Astrocyte (in vitro differentiated cells and primary cell): ENCODE results near the gene TNFSF15. TPM values are rescaled to one million over a fixed set of nuclear protein-coding genes. Genes with fewer than 3 reads are reported as not detected.

ENCODE experiments used
- DNase-seq: peaks from one replicate; pipeline ENCODE4 v3.0.0-alpha.2; 2010; ENCODE audit warnings: low read depth
- FAIRE-seq: peaks from 2 replicates; lab custom pipeline; 2011; peaks lifted over from hg19 to GRCh38; lab: Jason Lieb, UNC
- H2AFZ ChIP-seq: 2 replicates; pipeline ENCODE4 v1.6.0; 2012; ENCODE audit warnings: low read depth, low read length, inconsistent platforms
- H3K27ac ChIP-seq: 2 replicates; pipeline ENCODE4 v1.5.1; 2011; ENCODE audit warnings: low read depth, low read length, inconsistent platforms
- H3K27me3 ChIP-seq: 2 replicates; pipeline ENCODE4 v1.6.0; 2011; ENCODE audit warnings: low read length, inconsistent platforms; ENCODE audit not compliant: insufficient read depth
- H3K36me3 ChIP-seq: 2 replicates; pipeline ENCODE4 v1.5.1; 2011; ENCODE audit warnings: low read length, inconsistent platforms; ENCODE audit not compliant: insufficient read depth
- H3K4me1 ChIP-seq: 2 replicates; pipeline ENCODE4 v1.5.1; 2011; ENCODE audit warnings: low read length, inconsistent platforms; ENCODE audit not compliant: insufficient read depth
- H3K4me2 ChIP-seq: 2 replicates; pipeline ENCODE4 v1.6.0; 2012; ENCODE audit warnings: low read length, inconsistent platforms
- H3K4me3 ChIP-seq: 2 replicates; pipeline ENCODE4 v1.5.1; 2011; ENCODE audit warnings: low read depth, mild to moderate bottlenecking, low read length, inconsistent platforms; ENCODE audit not compliant: insufficient read depth
- H3K79me2 ChIP-seq: 2 replicates; pipeline ENCODE4 v1.6.0; 2012; ENCODE audit warnings: mild to moderate bottlenecking, low read length, inconsistent platforms; ENCODE audit not compliant: insufficient read depth
- H3K9ac ChIP-seq: 2 replicates; pipeline ENCODE4 v1.6.0; 2012; ENCODE audit warnings: mild to moderate bottlenecking, low read length, inconsistent platforms
- H3K9me3 ChIP-seq: 2 replicates; pipeline ENCODE4 v1.5.1; 2012; ENCODE audit warnings: low read depth, mild to moderate bottlenecking, low read length, inconsistent platforms; ENCODE audit not compliant: insufficient read depth
- H4K20me1 ChIP-seq: 2 replicates; pipeline ENCODE4 v1.6.0; 2012; ENCODE audit warnings: low read length, inconsistent platforms; ENCODE audit not compliant: insufficient read depth
- H3K27ac Mint-ChIP-seq: one replicate; pipeline ENCODE4 v1.8.0; 2021; ENCODE audit warnings: mild to moderate bottlenecking, mixed read lengths; ENCODE audit not compliant: unreplicated experiment
- H3K27me3 Mint-ChIP-seq: one replicate; pipeline ENCODE4 v1.8.0; 2021; ENCODE audit warnings: low read depth, mixed read lengths; ENCODE audit not compliant: unreplicated experiment
- H3K36me3 Mint-ChIP-seq: one replicate; pipeline ENCODE4 v1.8.0; 2021; ENCODE audit warnings: low read depth, mixed read lengths; ENCODE audit not compliant: unreplicated experiment
- H3K4me1 Mint-ChIP-seq: one replicate; pipeline ENCODE4 v1.8.0; 2021; ENCODE audit warnings: low read depth, mixed read lengths; ENCODE audit not compliant: unreplicated experiment
- H3K4me3 Mint-ChIP-seq: one replicate; pipeline ENCODE4 v1.8.0; 2021; ENCODE audit warnings: mild to moderate bottlenecking, moderate library complexity, mixed read lengths; ENCODE audit not compliant: unreplicated experiment
- H3K9me3 Mint-ChIP-seq: one replicate; pipeline ENCODE4 v1.8.0; 2021; ENCODE audit warnings: mild to moderate bottlenecking, mixed read lengths; ENCODE audit not compliant: unreplicated experiment
- CTCF ChIP-seq: IDR thresholded peaks from 2 replicates; pipeline ENCODE4 v1.5.1; 2011; ENCODE audit warnings: low read depth, mild to moderate bottlenecking, inconsistent platforms, low read length, moderate library complexity; ENCODE audit not compliant: insufficient read depth
- EZH2 ChIP-seq: IDR thresholded peaks from 2 replicates; pipeline ENCODE4 v1.6.1; 2012; ENCODE audit warnings: mild to moderate bottlenecking, low read length, inconsistent platforms; ENCODE audit not compliant: insufficient read depth
- total RNA-seq: library from RNA; stranded (reverse); gene quantifications from 2 replicates; pipeline ENCODE4 v1.2.1, GENCODE V29; 2021

The TNFSF15 gene
- total RNA-seq, 1 donor from 2014 or later, result 10.3 TPM

- H3K4me2 ChIP-seq, result no peak overlapping the region
- no peak overlapping the region for H3K4me3 ChIP-seq
- Mint-ChIP-seq H3K4me1 (peaks cover 9% of the 10 kb centered on the region), H3K27me3 (peaks cover 6% of the 10 kb centered on the region), H3K27ac (no peak overlapping the region), H3K9me3 (peaks cover 13% of the 10 kb centered on the region), H3K4me3 (no peak overlapping the region), H3K36me3 (no peaks in the 10 kb centered on the region)
- DNase-seq (no peak), FAIRE-seq (no peak)
- H3K4me1 ChIP-seq, result no peaks in the 10 kb centered on the region
- H3K27me3 ChIP-seq, result peaks cover 3% of the 10 kb centered on the region
- no peak for TF ChIP-seq EZH2
- TF ChIP-seq CTCF, result no peak
- H2AFZ ChIP-seq, result no peak overlapping the region
- H3K27ac ChIP-seq, result no peak overlapping the region
- H3K9me3 ChIP-seq, result no peaks in the 10 kb centered on the region
- no peak overlapping the region for H3K9ac ChIP-seq
- no peaks in the 10 kb centered on the region for H4K20me1 ChIP-seq
- H3K79me2 ChIP-seq, result no peaks in the 10 kb centered on the region
- no peaks in the 10 kb centered on the region for H3K36me3 ChIP-seq
Measured at GRCh38 chr9:114813717-114814418, 8.0 kb upstream of the TNFSF15 start.

GRCh38 chr9:114811966-114812636 lies 6.3 kb upstream of the TNFSF15 start:
- Histone ChIP-seq H3K4me2 (no peak overlapping the region), H3K36me3 (no peaks in the 10 kb centered on the region), H3K79me2 (no peaks in the 10 kb centered on the region), H3K27ac (no peak overlapping the region), H3K9ac (no peak overlapping the region), H4K20me1 (no peaks in the 10 kb centered on the region), H3K27me3 (peaks cover 3% of the 10 kb centered on the region), H3K4me1 (no peaks in the 10 kb centered on the region), H2AFZ (no peak overlapping the region), H3K4me3 (no peak overlapping the region), H3K9me3 (no peaks in the 10 kb centered on the region)
- TF ChIP-seq CTCF, result no peak
- no peak for TF ChIP-seq EZH2
- DNase-seq, result no peak
- H3K9me3 Mint-ChIP-seq, result peaks cover 13% of the 10 kb centered on the region
- no peak overlapping the region for H3K27ac Mint-ChIP-seq
- no peak for FAIRE-seq
- no peaks in the 10 kb centered on the region for H3K36me3 Mint-ChIP-seq
- peaks cover 9% of the 10 kb centered on the region for H3K4me1 Mint-ChIP-seq
- peaks cover 6% of the 10 kb centered on the region for H3K27me3 Mint-ChIP-seq
- no peak overlapping the region for H3K4me3 Mint-ChIP-seq

- TF ChIP-seq CTCF, result no peak
- no peak for TF ChIP-seq EZH2
- H3K27me3 Mint-ChIP-seq, result peaks cover 6% of the 10 kb centered on the region
- Histone ChIP-seq H3K4me3 (no peak overlapping the region), H3K36me3 (no peaks in the 10 kb centered on the region), H3K27ac (no peak overlapping the region), H2AFZ (no peak overlapping the region), H3K9ac (no peak overlapping the region), H3K4me2 (no peak overlapping the region), H3K4me1 (no peaks in the 10 kb centered on the region), H3K9me3 (no peaks in the 10 kb centered on the region), H3K79me2 (no peaks in the 10 kb centered on the region), H4K20me1 (no peaks in the 10 kb centered on the region), H3K27me3 (no peaks in the 10 kb centered on the region)
- FAIRE-seq, result no peak
- no peak overlapping the region for H3K27ac Mint-ChIP-seq
- H3K9me3 Mint-ChIP-seq, result peaks cover 13% of the 10 kb centered on the region
- peaks cover 14% of the 10 kb centered on the region for H3K4me1 Mint-ChIP-seq
- no peaks in the 10 kb centered on the region for H3K36me3 Mint-ChIP-seq
- H3K4me3 Mint-ChIP-seq, result no peak overlapping the region
- DNase-seq, result peak; percentile 56
Measured at GRCh38 chr9:114811301-114811700, 5.5 kb upstream of the TNFSF15 start.
